GM21717 (cell line): Measurements from ENCODE around the gene DNAAF6.

Experiments
- ATAC-seq: cut with Tn5 transposase; IDR thresholded peaks from one replicate; pipeline ENCODE4 v1.9.1; 2021; ENCODE audit warnings: mild to moderate bottlenecking, moderate library complexity; ENCODE audit not compliant: unreplicated experiment

DNAAF6 gene

DNA sequence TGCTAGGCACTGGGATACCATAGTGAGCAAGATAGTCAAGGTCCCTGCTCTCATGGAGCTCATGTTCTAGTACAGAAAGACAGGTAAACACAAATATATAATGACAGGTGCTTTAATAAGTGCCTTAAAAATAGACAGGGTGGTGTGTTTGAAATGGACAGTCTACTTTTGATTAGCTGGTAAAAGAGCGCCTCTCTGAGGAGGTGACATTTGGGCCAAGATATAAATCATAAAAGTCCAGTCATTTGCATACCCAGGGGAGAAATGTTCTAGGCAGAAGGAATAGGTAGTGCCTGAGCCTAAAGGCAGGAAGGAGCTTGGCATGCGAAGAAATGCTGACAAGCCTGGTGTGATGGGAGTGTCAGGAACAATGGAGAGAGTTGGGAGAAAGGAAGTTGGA is 83.6 kb downstream of the DNAAF6 start:
- no peak for ATAC-seq

- no peak for ATAC-seq
Measured at GRCh38 chrX:107293056-107293455, 86.6 kb downstream of the DNAAF6 start.
